GM12878 (cell line): Measurements from ENCODE around the gene RAD17. TPM values are rescaled to one million over a fixed set of nuclear protein-coding genes. Genes with fewer than 3 reads are reported as not detected.

Experiments used
- FOXK2 ChIP-seq: fragments of 450-650 bp; IDR thresholded peaks from 2 replicates; pipeline ENCODE4 v1.6.1; 2017; ENCODE audit warnings: mild to moderate bottlenecking, moderate library complexity
- HDAC2 ChIP-seq: fragments of 200-600 bp; sonication (generic); IDR thresholded peaks from 2 replicates; pipeline ENCODE4 v1.6.1; 2017
- HDAC6 ChIP-seq: fragments of 200-600 bp; sonication (generic); IDR thresholded peaks from one replicate; pipeline ENCODE4 v1.8.0; 2017; ENCODE audit warnings: antibody characterized with exemption; ENCODE audit not compliant: unreplicated experiment
- IKZF2 ChIP-seq, 2 experiments: fragments of 450-650 bp; IDR thresholded peaks; 2 replicates each; pipeline ENCODE4 v1.6.1; 2017; ENCODE audit warnings: mild to moderate bottlenecking in 2 of 2, moderate library complexity in 2 of 2
- KAT2A ChIP-seq: conservative IDR thresholded peaks from 2 replicates; pipeline ENCODE4 v1.6.1; 2011; ENCODE audit warnings: low read depth, low read length; ENCODE audit not compliant: control insufficient read depth
- MEF2B ChIP-seq: fragments of 450-650 bp; IDR thresholded peaks from 2 replicates; pipeline ENCODE4 v1.6.1; 2018; ENCODE audit warnings: mild to moderate bottlenecking, moderate library complexity; ENCODE audit not compliant: partially characterized antibody, poor library complexity, severe bottlenecking
- MYC ChIP-seq: IDR thresholded peaks from 2 replicates; pipeline ENCODE4 v1.6.1; 2011; ENCODE audit warnings: mild to moderate bottlenecking, low read length, moderate library complexity, inconsistent platforms; ENCODE audit not compliant: insufficient read depth, insufficient replicate concordance, insufficient read length, severe bottlenecking
- NFYA ChIP-seq: IDR thresholded peaks from 2 replicates; pipeline ENCODE4 v1.6.1; 2011; ENCODE audit warnings: low read depth, mild to moderate bottlenecking, low read length, improper control_type of control experiment, borderline replicate concordance
- NRF1 ChIP-seq: conservative IDR thresholded peaks from 2 replicates; pipeline ENCODE4 v1.6.1; 2011; ENCODE audit warnings: mild to moderate bottlenecking, low read depth, low read length, improper control_type of control experiment
- PAX5 ChIP-seq: IDR thresholded peaks from 2 replicates; pipeline ENCODE4 v1.6.1; 2011; ENCODE audit warnings: low read depth, low read length, borderline replicate concordance
- POLR2AphosphoS2 ChIP-seq: IDR thresholded peaks from 2 replicates; pipeline ENCODE4 v1.6.1; 2011; ENCODE audit warnings: low read depth, mild to moderate bottlenecking, low read length, improper control_type of control experiment, moderate library complexity
- POLR2AphosphoS5 ChIP-seq: IDR thresholded peaks from 2 replicates; pipeline ENCODE4 v1.6.1; 2011; ENCODE audit warnings: mild to moderate bottlenecking, low read length, inconsistent platforms
- RCOR1 ChIP-seq: conservative IDR thresholded peaks from 2 replicates; pipeline ENCODE4 v1.6.1; 2012; ENCODE audit warnings: low read depth, low read length, improper control_type of control experiment
- SMAD1 ChIP-seq: fragments of 450-650 bp; IDR thresholded peaks from 2 replicates; pipeline ENCODE4 v1.6.1; 2018; ENCODE audit warnings: mild to moderate bottlenecking, low read depth; ENCODE audit not compliant: partially characterized antibody
- STAT1 ChIP-seq: fragments of 450-650 bp; conservative IDR thresholded peaks from 2 replicates; pipeline ENCODE4 v1.6.1; 2014; ENCODE audit warnings: antibody characterized with exemption, mild to moderate bottlenecking
- TCF7 ChIP-seq: IDR thresholded peaks from 2 replicates; pipeline ENCODE4 v1.6.1; 2014; ENCODE audit warnings: antibody characterized with exemption, borderline replicate concordance
- ZBTB11 ChIP-seq: fragments of 450-650 bp; formaldehyde crosslinking; IDR thresholded peaks from 2 replicates; pipeline ENCODE4 v1.5.0; 2022; ENCODE audit warnings: mild to moderate bottlenecking, missing genetic modification characterization
- ZBTB40 ChIP-seq: fragments of 450-650 bp; IDR thresholded peaks from 2 replicates; pipeline ENCODE4 v1.6.1; 2016; ENCODE audit warnings: mild to moderate bottlenecking, moderate library complexity, borderline replicate concordance
- polyA plus RNA-seq, 11 experiments: library from polyadenylated mRNA; depleted of rRNA in 4 of 11; unstranded in 6 of 11; stranded (reverse) in 5 of 11; fragments of >200 nt; fragmentation: Nextera tagmentation in 4 of 11; fragmentation: Illumina TruSeq in 1 of 11; extraction: Ambion mirVana in 4 of 11; extraction: Trizol in 1 of 11; gene quantifications; 1 replicate in 1 of 11; 2 replicates in 10 of 11; pipeline versions ENCODE4 v1.2.1 to v1.2.3, GENCODE V29; 2011 to 2016; ENCODE audit warnings: inconsistent platforms in 2 of 11, missing spikeins in 2 of 11, low read depth in 1 of 11
- total RNA-seq, 4 experiments: library from RNA; depleted of rRNA in 3 of 4; stranded (reverse); fragments of >200 nt in 3 of 4; fragmentation: Illumina TruSeq in 1 of 4; extraction: Trizol in 1 of 4; gene quantifications; 2 replicates each; pipeline versions ENCODE4 v1.2.1 to v1.2.3, GENCODE V29; 2013 to 2021

RAD17 gene
- total and polyA plus RNA-seq, 10 of the 15 experiments (the other 5 are each of a cell fraction or from before 2014, with no cell fraction given), result 23.9 to 55.4 (median 44.5) TPM

GRCh38 chr5:69369340-69370121, at the start of gene RAD17, which contains the start of the genes AK6 and TAF9 (continued):
- no peak for TF ChIP-seq ZBTB11 (CRISPR knock-in tag)
- no peak for TF ChIP-seq HDAC2
- peak; percentile 95 for TF ChIP-seq MYC
- peak; percentile 76; the same call in 1 of the 2 replicates for TF ChIP-seq ZBTB40
- peak; percentile 30; the same call in 1 of the 2 replicates for TF ChIP-seq TCF7
- no peak for TF ChIP-seq IKZF2 (IDR thresholded peaks at IDR 0.05)
- no peak for TF ChIP-seq FOXK2
- TF ChIP-seq RCOR1, result 0 out of 2 replicates have a peak, but pooled peaks have one; percentile 31
- TF ChIP-seq POLR2AphosphoS2, result peak; percentile 70; the same call in 1 of the 2 replicates
- TF ChIP-seq MEF2B, result peak; percentile 66
- peak; percentile 14 for TF ChIP-seq SMAD1
- no peak for TF ChIP-seq HDAC6
- no peak for TF ChIP-seq NFYA
- TF ChIP-seq POLR2AphosphoS5, result peak; percentile 92
- TF ChIP-seq KAT2A, result no peak
- TF ChIP-seq PAX5, result no peak
- no peak for TF ChIP-seq NRF1
- peak; percentile 98 for TF ChIP-seq STAT1
